CD4-positive, alpha-beta T cell treated with Interleukin-15 for 4 hours (primary cell): ENCODE results near the gene CPNE9.

Experiments
- DNase-seq: peaks from one replicate; pipeline ENCODE4 v3.0.0-alpha.2; 2020; ENCODE audit warnings: low spot score

Gene CPNE9

GRCh38 chr3:9703736-9704346, at the start of gene CPNE9:
CPNE9 (plus strand) TSS chr3:9703833; CDS start chr3:9703997, 164 bp downstream.
- DNase-seq, result no peak

GRCh38 chr3:9659849-9660248, 43.8 kb upstream of the CPNE9 start:
- DNase-seq, result no peak

GRCh38 chr3:9660972-9661371, 42.7 kb upstream of the CPNE9 start:
- no peak for DNase-seq

GRCh38 chr3:9664119-9664751, 39.4 kb upstream of the CPNE9 start:
- DNase-seq, result no peak

GRCh38 chr3:9666704-9667445, 36.8 kb upstream of the CPNE9 start:
- DNase-seq, result no peak

GRCh38 chr3:9669277-9669676, 34.4 kb upstream of the CPNE9 start:
- DNase-seq, result no peak

- no peak for DNase-seq
Observed at GRCh38 chr3:9669720-9670432, 33.8 kb upstream of the CPNE9 start.

- no peak for DNase-seq
Observed at GRCh38 chr3:9673082-9673481, 30.6 kb upstream of the CPNE9 start.

- DNase-seq, result no peak
Observed at GRCh38 chr3:9673752-9674151, 29.9 kb upstream of the CPNE9 start.

- DNase-seq, result no peak
Observed at GRCh38 chr3:9675736-9676290, 27.8 kb upstream of the CPNE9 start.

GRCh38 chr3:9676785-9677184, 26.8 kb upstream of the CPNE9 start:
- no peak for DNase-seq

- DNase-seq, result no peak
Observed at GRCh38 chr3:9678493-9678892, 25.1 kb upstream of the CPNE9 start.

- DNase-seq, result no peak
Observed at GRCh38 chr3:9679476-9680080, 24.1 kb upstream of the CPNE9 start.

GRCh38 chr3:9681011-9681722, 22.5 kb upstream of the CPNE9 start:
- no peak for DNase-seq

- no peak for DNase-seq
Observed at GRCh38 chr3:9681723-9682081, 21.9 kb upstream of the CPNE9 start.

GRCh38 chr3:9682096-9682495, 21.5 kb upstream of the CPNE9 start:
- DNase-seq, result no peak

- no peak for DNase-seq
Observed at GRCh38 chr3:9683426-9683825, 20.2 kb upstream of the CPNE9 start.

GRCh38 chr3:9685216-9686049, 18.2 kb upstream of the CPNE9 start:
- no peak for DNase-seq

- DNase-seq, result no peak
Observed at GRCh38 chr3:9686050-9686550, 17.5 kb upstream of the CPNE9 start.

- no peak for DNase-seq
Observed at GRCh38 chr3:9686703-9687102, 16.9 kb upstream of the CPNE9 start.
